Upper lobe of right lung (tissue), 1 donor: ENCODE data around the gene APOO. TPM values are rescaled to one million over a fixed set of nuclear protein-coding genes. Genes with fewer than 3 reads are reported as not detected.

Experiments used
- ATAC-seq: fragments of 200-7000 bp; cut with Tn5 transposase; one replicate; pipeline ENCODE4 v1.9.1; 2020; ENCODE audit warnings: mild to moderate bottlenecking, moderate library complexity
- DNase-seq: peaks from one replicate; pipeline ENCODE4 v3.0.0-alpha.2; 2020
- H3K27ac ChIP-seq: fragments of 200-600 bp; one replicate; pipeline ENCODE4 v1.8.0; 2022
- H3K27me3 ChIP-seq: fragments of 200-600 bp; one replicate; pipeline ENCODE4 v1.8.0; 2022; ENCODE audit warnings: mild to moderate bottlenecking
- H3K36me3 ChIP-seq: fragments of 200-600 bp; one replicate; pipeline ENCODE4 v1.8.0; 2022
- H3K4me1 ChIP-seq: fragments of 200-600 bp; one replicate; pipeline ENCODE4 v1.8.0; 2022
- H3K4me3 ChIP-seq: fragments of 200-600 bp; one replicate; pipeline ENCODE4 v1.8.0; 2022; ENCODE audit warnings: mild to moderate bottlenecking
- H3K9me3 ChIP-seq: fragments of 200-600 bp; one replicate; pipeline ENCODE4 v1.8.0; 2022
- CTCF ChIP-seq: fragments of 200-600 bp; IDR thresholded peaks from one replicate; pipeline ENCODE4 v1.8.0; 2022; ENCODE audit warnings: antibody characterized with exemption
- intact Hi-C: fragments of 100-400 bp; cut with DNase I; formaldehyde crosslinking; loops from one replicate; pipeline ENCODE4 v1.11.0; 2022
- total RNA-seq: library from RNA; stranded (reverse); fragmentation: NEBNext Ultra II Directional; extraction: Animal tissue kit (Norgen Biotek cat#: 25700); gene quantifications from one replicate; pipeline ENCODE4 v1.2.1, GENCODE V29; 2021
- donor health status: DM: no; HTN: yes; CAD: no; lungs with severe emphysema.

APOO gene
- total RNA-seq, 1 donor from 2014 or later: 12.0 TPM

GRCh38 chrX:23935106-23935505 lies 27.4 kb upstream of the APOO start:
- DNase-seq: no peak
- Histone ChIP-seq H3K9me3 (no peaks in the 10 kb centered on the region), H3K4me3 (no peak overlapping the region), H3K27me3 (no peaks in the 10 kb centered on the region), H3K27ac (no peak overlapping the region), H3K36me3 (no peaks in the 10 kb centered on the region), H3K4me1 (peaks cover 4% of the 10 kb centered on the region)
- intact Hi-C loops: no loop called here
- ATAC-seq: no peak
- TF ChIP-seq CTCF: no peak

- DNase-seq (no peak), ATAC-seq (no peak)
- Histone ChIP-seq H3K36me3 (no peaks in the 10 kb centered on the region), H3K4me3 (no peak overlapping the region), H3K27me3 (no peaks in the 10 kb centered on the region), H3K9me3 (no peaks in the 10 kb centered on the region), H3K27ac (no peak overlapping the region), H3K4me1 (peaks cover 4% of the 10 kb centered on the region)
- no peak for TF ChIP-seq CTCF
- intact Hi-C loops: no loop called here
Observed at GRCh38 chrX:23932046-23932445, 24.3 kb upstream of the APOO start.

- no peak for ATAC-seq
- Histone ChIP-seq H3K27me3 (no peaks in the 10 kb centered on the region), H3K27ac (no peak overlapping the region), H3K4me3 (no peak overlapping the region), H3K36me3 (no peaks in the 10 kb centered on the region), H3K4me1 (peaks cover 4% of the 10 kb centered on the region), H3K9me3 (no peaks in the 10 kb centered on the region)
- no peak for TF ChIP-seq CTCF
- DNase-seq: no peak
- intact Hi-C loops: no loop called here
Observed at GRCh38 chrX:23930894-23931604, 23.3 kb upstream of the APOO start.

GRCh38 chrX:23926015-23926414 lies 18.3 kb upstream of the APOO start:
- intact Hi-C loops: no loop called here
- H3K4me1 ChIP-seq: no peaks in the 10 kb centered on the region
- no peaks in the 10 kb centered on the region for H3K9me3 ChIP-seq
- no peak for TF ChIP-seq CTCF
- DNase-seq (no peak), ATAC-seq (no peak)
- no peak overlapping the region for H3K4me3 ChIP-seq
- H3K27me3 ChIP-seq: no peaks in the 10 kb centered on the region
- H3K36me3 ChIP-seq: no peaks in the 10 kb centered on the region
- H3K27ac ChIP-seq: no peak overlapping the region

- no peak overlapping the region for H3K4me3 ChIP-seq
- intact Hi-C loops: no loop called here
- ATAC-seq (no peak), DNase-seq (no peak)
- H3K4me1 ChIP-seq: no peaks in the 10 kb centered on the region
- H3K27me3 ChIP-seq: no peaks in the 10 kb centered on the region
- no peaks in the 10 kb centered on the region for H3K9me3 ChIP-seq
- TF ChIP-seq CTCF: no peak
- no peaks in the 10 kb centered on the region for H3K36me3 ChIP-seq
- no peak overlapping the region for H3K27ac ChIP-seq
Observed at GRCh38 chrX:23919706-23920320, 12.1 kb upstream of the APOO start.
